Kidney (tissue), 14 donors: ENCODE data around the gene CBY1. TPM values are rescaled to one million over a fixed set of nuclear protein-coding genes. Genes with fewer than 3 reads are reported as not detected.

Experiments used
- DNase-seq, 5 donors: peaks; one replicate each; pipeline ENCODE4 v3.0.0-alpha.2; 2013 to 2020
- FAIRE-seq: peaks from 2 replicates; lab custom pipeline; 2012; peaks lifted over from hg19 to GRCh38; lab: Jason Lieb, UNC
- H3K27ac ChIP-seq, 2 donors: one replicate each; pipeline ENCODE4 v1.7.0; 2013; ENCODE audit warnings: low read depth in 2 of 2, low read length in 2 of 2, inconsistent platforms in 1 of 2
- H3K27me3 ChIP-seq: one replicate; pipeline ENCODE4 v1.7.1; 2013; ENCODE audit warnings: low read length, inconsistent platforms; ENCODE audit not compliant: control insufficient read depth, insufficient read depth
- H3K36me3 ChIP-seq, 3 donors: one replicate each; pipeline versions ENCODE4 v1.7.0 to v1.7.1; 2013; ENCODE audit warnings: low read length in 3 of 3, control low read depth in 1 of 3, inconsistent platforms in 1 of 3; ENCODE audit not compliant: insufficient read depth in 3 of 3, control insufficient read depth in 2 of 3
- H3K4me1 ChIP-seq, 3 donors: one replicate each; pipeline versions ENCODE4 v1.7.0 to v1.7.1; 2013; ENCODE audit warnings: low read length in 3 of 3, inconsistent platforms in 1 of 3, low read depth in 1 of 3; ENCODE audit not compliant: control insufficient read depth in 2 of 3, insufficient read depth in 2 of 3
- H3K4me3 ChIP-seq, 3 donors: one replicate each; pipeline versions ENCODE4 v1.7.0 to v1.8.1; 2013; ENCODE audit warnings: low read length in 3 of 3, control low read depth in 1 of 3, inconsistent platforms in 1 of 3
- H3K9ac ChIP-seq, 3 donors: one replicate each; pipeline versions ENCODE4 v1.7.0 to v1.7.1; 2013; ENCODE audit warnings: low read length in 3 of 3, control low read depth in 1 of 3, inconsistent platforms in 1 of 3
- H3K9me3 ChIP-seq, 3 donors: one replicate each; pipeline versions ENCODE4 v1.7.0 to v1.7.1; 2013; ENCODE audit warnings: low read length in 3 of 3, control low read depth in 1 of 3, inconsistent platforms in 1 of 3; ENCODE audit not compliant: control insufficient read depth in 2 of 3, insufficient read depth in 1 of 3
- intact Hi-C: fragments of 100-400 bp; cut with DNase I; formaldehyde crosslinking; loops from one replicate; pipeline ENCODE4 v1.11.1; 2022
- polyA plus RNA-seq: library from polyadenylated mRNA; stranded (reverse); fragments of 350-450 nt; fragmentation: Illumina TruSeq; extraction: RNeasy Lipid Tissue Mini Kit (QIAGEN cat#74804); gene quantifications from one replicate; pipeline ENCODE4 v1.2.3, GENCODE V29; 2014; ENCODE audit warnings: low read depth, low replicate concordance; ENCODE audit not compliant: insufficient read depth
- total RNA-seq: library from RNA; stranded (reverse); fragmentation: NEBNext Ultra II Directional; extraction: Animal tissue kit (Norgen Biotek cat#: 25700); gene quantifications from one replicate; pipeline ENCODE4 v1.2.1, GENCODE V29; 2021
- TF ChIP-seq, protein P1 (sequence below): IDR thresholded peaks from 3 replicates; pipeline ENCODE4 v1.5.1; 2012; ENCODE audit warnings: mild to moderate bottlenecking, moderate library complexity, borderline replicate concordance; ENCODE audit not compliant: insufficient read depth; ENCODE audit errors: extremely low read depth
- donor health status: control.
- donor health status: control.
- donor health status: control.
- donor health status: control.
- donor health status: control.
- donor health status: DM: yes; HTN: yes; CAD: no.
- donor health status: Normal renal cell carcinoma (clear cell type).

Gene CBY1
- total and polyA plus RNA-seq, 2 donors from 2014 or later, result 36.0 to 67.2 TPM

- Histone ChIP-seq H3K4me3 (peak within 1 kb of the TSS; percentile 80 to 85 (median 84)), H3K9me3 (no peaks in the 10 kb centered on the region), H3K36me3 (no peaks in the 10 kb centered on the region), H3K27me3 (no peaks in the 10 kb centered on the region), H3K27ac (peak within 1 kb of the TSS; percentile 92 to 97), H3K4me1 (peaks cover 8 to 36% (median 25%) of the 10 kb centered on the region in 3 donors), H3K9ac (peak within 1 kb of the TSS; percentile 56 to 95 (median 94))
- FAIRE-seq (no peak), DNase-seq (peak; percentile 94 to 98 (median 96))
- intact Hi-C loops, result no loop called here
- TF ChIP-seq, protein P1, sequence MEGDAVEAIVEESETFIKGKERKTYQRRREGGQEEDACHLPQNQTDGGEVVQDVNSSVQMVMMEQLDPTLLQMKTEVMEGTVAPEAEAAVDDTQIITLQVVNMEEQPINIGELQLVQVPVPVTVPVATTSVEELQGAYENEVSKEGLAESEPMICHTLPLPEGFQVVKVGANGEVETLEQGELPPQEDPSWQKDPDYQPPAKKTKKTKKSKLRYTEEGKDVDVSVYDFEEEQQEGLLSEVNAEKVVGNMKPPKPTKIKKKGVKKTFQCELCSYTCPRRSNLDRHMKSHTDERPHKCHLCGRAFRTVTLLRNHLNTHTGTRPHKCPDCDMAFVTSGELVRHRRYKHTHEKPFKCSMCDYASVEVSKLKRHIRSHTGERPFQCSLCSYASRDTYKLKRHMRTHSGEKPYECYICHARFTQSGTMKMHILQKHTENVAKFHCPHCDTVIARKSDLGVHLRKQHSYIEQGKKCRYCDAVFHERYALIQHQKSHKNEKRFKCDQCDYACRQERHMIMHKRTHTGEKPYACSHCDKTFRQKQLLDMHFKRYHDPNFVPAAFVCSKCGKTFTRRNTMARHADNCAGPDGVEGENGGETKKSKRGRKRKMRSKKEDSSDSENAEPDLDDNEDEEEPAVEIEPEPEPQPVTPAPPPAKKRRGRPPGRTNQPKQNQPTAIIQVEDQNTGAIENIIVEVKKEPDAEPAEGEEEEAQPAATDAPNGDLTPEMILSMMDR, result no peak
These were observed 44.6 kb downstream of the CBY1 start, which contains the start of gene JOSD1 for GRCh38 chr22:38700789-38701628. Gene JOSD1 (minus strand): TSS chr22:38700943. CDS start chr22:38699987, 956 bp downstream.

DNA sequence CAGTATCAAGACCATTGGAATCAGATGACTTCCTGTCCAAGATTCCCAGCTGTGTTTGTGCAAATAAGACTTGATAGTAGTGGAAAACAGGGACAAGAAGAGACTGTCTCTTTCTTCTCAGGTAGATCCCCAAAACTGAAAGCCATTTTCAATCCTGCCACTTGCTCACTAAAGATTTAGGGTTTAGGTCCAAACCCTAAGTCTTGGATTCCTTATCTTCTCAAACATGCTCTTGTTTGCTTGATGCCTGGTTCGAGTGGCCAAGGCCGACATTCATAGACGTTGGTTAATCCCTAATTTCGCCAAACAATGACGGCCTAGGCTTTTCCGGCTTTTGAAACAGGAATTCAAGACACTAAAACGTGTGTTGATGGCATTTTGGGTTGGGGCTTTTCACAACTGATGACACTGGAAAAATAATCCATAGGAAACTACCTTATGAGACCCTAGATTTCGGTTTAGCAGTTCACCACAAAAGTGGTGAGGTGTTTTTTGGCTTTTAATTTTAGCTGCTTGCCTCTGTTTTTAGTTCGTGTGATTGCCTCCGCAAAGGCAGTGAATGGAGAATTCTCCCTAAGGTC is 48.3 kb downstream of the CBY1 start:
- H3K4me1 ChIP-seq, result peaks cover 9 to 25% (median 17%) of the 10 kb centered on the region in 3 donors
- H3K36me3 ChIP-seq, result no peaks in the 10 kb centered on the region
- DNase-seq (peak in 1 of 5 donors; percentile 33), FAIRE-seq (no peak)
- H3K9ac ChIP-seq, result peak overlapping the region; percentile 12 to 60 (median 23)
- H3K27me3 ChIP-seq, result no peaks in the 10 kb centered on the region
- no peaks in the 10 kb centered on the region for H3K9me3 ChIP-seq
- peak overlapping the region; percentile 75 to 79 for H3K27ac ChIP-seq
- intact Hi-C loops, result no loop called here
- TF ChIP-seq, protein P1, result no peak
- peak overlapping the region; percentile 31 to 67 (median 48) for H3K4me3 ChIP-seq

DNA sequence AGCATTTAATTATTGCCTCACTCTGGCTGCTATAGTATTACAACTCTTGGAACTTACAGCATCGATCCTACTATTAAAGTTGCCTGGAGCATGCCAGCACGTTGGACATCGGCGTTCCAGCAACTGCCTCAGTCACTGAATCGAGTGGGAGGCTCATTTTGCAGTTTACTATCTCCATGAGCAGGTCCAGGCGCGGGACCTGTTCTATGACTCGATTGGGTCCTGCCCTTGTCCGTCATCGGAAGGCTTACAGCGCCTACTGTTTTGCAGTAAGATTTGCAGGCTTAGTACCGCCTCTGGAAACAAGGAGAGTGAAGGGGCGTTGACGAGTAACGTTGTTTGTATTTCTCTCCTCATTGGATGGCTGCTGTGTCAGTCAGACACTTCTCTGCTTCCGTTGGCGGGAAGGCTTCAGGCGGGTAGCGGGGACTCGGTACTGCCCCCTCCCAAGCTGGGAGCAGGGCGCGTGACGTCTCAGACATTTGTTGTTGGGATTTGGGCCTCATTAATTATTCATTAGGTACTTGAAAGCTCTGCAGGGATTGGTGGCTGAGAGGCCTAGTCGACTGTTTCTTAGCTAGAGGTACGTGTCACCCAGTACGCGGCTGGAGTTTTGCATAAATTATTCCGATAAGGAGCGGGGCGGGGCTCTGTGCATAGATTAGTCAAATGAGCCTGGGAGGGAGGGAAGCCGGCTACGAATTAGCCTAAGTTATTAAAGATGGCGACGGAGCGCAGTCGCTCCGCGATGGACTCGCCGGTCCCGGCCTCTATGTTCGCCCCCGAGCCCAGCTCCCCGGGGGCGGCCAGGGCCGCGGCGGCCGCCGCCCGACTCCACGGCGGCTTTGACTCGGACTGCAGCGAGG is 49.0 kb downstream of the CBY1 start, which contains the start of gene GTPBP1:
Gene GTPBP1 (plus strand): TSS at position 710 of the 866 bp plus-strand sequence. CDS start 12 bp downstream, at position 722.
- Histone ChIP-seq H3K27ac (peak within 1 kb of the TSS; percentile 83 to 89), H3K4me3 (peak within 1 kb of the TSS; percentile 67 to 91 (median 78)), H3K9ac (peak within 1 kb of the TSS; percentile 60 to 85 (median 70)), H3K4me1 (peaks cover 9 to 23% (median 15%) of the 10 kb centered on the region in 3 donors), H3K36me3 (peaks cover 0 to 2% (median 0%) of the 10 kb centered on the region in 3 donors), H3K9me3 (no peaks in the 10 kb centered on the region), H3K27me3 (no peaks in the 10 kb centered on the region)
- TF ChIP-seq, protein P1, result no peak
- DNase-seq (peak; percentile 99 to 100 (median 100)), FAIRE-seq (peak; percentile 99)
- intact Hi-C loops, result no loop called here
